GM12878 (cell line): Measurements from ENCODE around the gene IPO11. TPM values are rescaled to one million over a fixed set of nuclear protein-coding genes. Genes with fewer than 3 reads are reported as not detected.

Experiments used
- ATAC-seq: fragments of 200-7000 bp; cut with Tn5 transposase; 3 replicates; pipeline ENCODE4 v1.9.1; 2020; ENCODE audit warnings: mild to moderate bottlenecking, moderate library complexity
- BruUV-seq: library from RNA; stranded (reverse); fragments of 400-500 nt; replicated peaks from 2 replicates; lab custom pipeline; 2021; lab: Mats Ljungman, UMichigan
- CTCF ChIA-PET: fragments of 300-600 bp; sonication (Branson Sonifier 250); formaldehyde crosslinking; extraction: SDS; loops from one replicate; lab custom pipeline; 2021; ENCODE audit warnings: inconsistent platforms; lab: Yijun Ruan, JAX
- POLR2A ChIA-PET: fragments of 350-600 bp; formaldehyde crosslinking; extraction: SDS; loops from one replicate; lab custom pipeline; 2021; ENCODE audit warnings: inconsistent platforms; lab: Charles Lee
- RAD21 ChIA-PET: fragments of 300-600 bp; sonication (Branson Sonifier 250); formaldehyde crosslinking; loops from one replicate; lab custom pipeline; 2023; ENCODE audit warnings: antibody characterized with exemption; ENCODE audit not compliant: unreplicated experiment; lab: Charles Lee
- SMC1A ChIA-PET: fragments of 300-600 bp; sonication (Branson Sonifier 250); formaldehyde crosslinking; loops from one replicate; lab custom pipeline; 2023; ENCODE audit not compliant: unreplicated experiment, uncharacterized antibody; lab: Charles Lee
- DNase-seq: peaks from one replicate; pipeline ENCODE4 v3.0.0-alpha.2; 2011; ENCODE audit warnings: low read depth, low spot score
- FAIRE-seq: peaks from 3 replicates; lab custom pipeline; 2011; peaks lifted over from hg19 to GRCh38; lab: Jason Lieb, UNC
- H2AFZ ChIP-seq: 2 replicates; pipeline ENCODE4 v1.6.0; 2011; ENCODE audit warnings: low read depth, low read length, control low read depth; ENCODE audit not compliant: control insufficient read depth
- H3K27ac ChIP-seq: 2 replicates; pipeline ENCODE4 v1.5.1; 2011; ENCODE audit warnings: control low read depth; ENCODE audit not compliant: control insufficient read depth, insufficient read depth
- H3K27me3 ChIP-seq, 2 experiments: replicated peaks in 1 of 2; 2 replicates each; pipeline versions ENCODE4 v1.6.0 to v1.6.1; 2011; ENCODE audit warnings: low read length in 1 of 2; ENCODE audit not compliant: control insufficient read depth in 2 of 2, insufficient read depth in 2 of 2
- H3K36me3 ChIP-seq, 2 experiments: 2 replicates each; pipeline ENCODE4 v1.5.1; 2011; ENCODE audit warnings: low read length in 1 of 2; ENCODE audit not compliant: control insufficient read depth in 2 of 2, insufficient read depth in 2 of 2
- H3K4me1 ChIP-seq: 2 replicates; pipeline ENCODE4 v1.6.1; 2011; ENCODE audit warnings: mild to moderate bottlenecking, low read length, moderate library complexity, mixed read lengths; ENCODE audit not compliant: control insufficient read depth, insufficient read depth
- H3K4me2 ChIP-seq: 2 replicates; pipeline ENCODE4 v1.6.0; 2011; ENCODE audit warnings: control low read depth; ENCODE audit not compliant: control insufficient read depth, insufficient read depth
- H3K4me3 ChIP-seq: fragments of 200-600 bp; sonication (generic); 2 replicates; pipeline ENCODE4 v1.5.1; 2016
- H3K79me2 ChIP-seq: 2 replicates; pipeline ENCODE4 v1.6.0; 2011; ENCODE audit warnings: low read length; ENCODE audit not compliant: control insufficient read depth, insufficient read depth
- H3K9ac ChIP-seq: 2 replicates; pipeline ENCODE4 v1.8.0; 2011; ENCODE audit warnings: low read length, control low read depth, mixed read lengths; ENCODE audit not compliant: control insufficient read depth, insufficient read depth
- H3K9me3 ChIP-seq: replicated peaks from 3 replicates; pipeline ENCODE4 v1.5.1; 2011; ENCODE audit warnings: mild to moderate bottlenecking, low read length; ENCODE audit not compliant: control insufficient read depth, insufficient read depth
- H4K20me1 ChIP-seq: 2 replicates; pipeline ENCODE4 v1.6.0; 2011; ENCODE audit not compliant: control insufficient read depth, insufficient read depth
- DPF2 ChIP-seq: fragments of 450-650 bp; IDR thresholded peaks from 2 replicates; pipeline ENCODE4 v1.6.1; 2017; ENCODE audit warnings: mild to moderate bottlenecking
- EGR1 ChIP-seq, 2 experiments: IDR thresholded peaks; 1 replicate in 1 of 2; 2 replicates in 1 of 2; pipeline ENCODE4 v1.6.1; 2011 to 2012; ENCODE audit warnings: low read depth in 2 of 2, low read length in 2 of 2, borderline replicate concordance in 1 of 2, mild to moderate bottlenecking in 1 of 2, moderate library complexity in 1 of 2
- KDM1A ChIP-seq: fragments of 200-600 bp; sonication (generic); IDR thresholded peaks from 2 replicates; pipeline ENCODE4 v1.6.1; 2016; ENCODE audit warnings: borderline replicate concordance
- ZBTB40 ChIP-seq: fragments of 450-650 bp; IDR thresholded peaks from 2 replicates; pipeline ENCODE4 v1.6.1; 2016; ENCODE audit warnings: mild to moderate bottlenecking, moderate library complexity, borderline replicate concordance
- WGBS: methylation state at CpG from one replicate; pipeline ENCODE4 v1.1.6; 2016; ENCODE audit warnings: low lambda C conversion rate; ENCODE audit not compliant: insufficient replicate concordance, insufficient coverage; ENCODE audit errors: missing lambda C conversion rate; 5-methylcytosine and 5-hydroxymethylcytosine counted together
- in situ Hi-C: fragments of 300-500 bp; cut with MboI; formaldehyde crosslinking; loops from 9 replicates; pipeline ENCODE4 v1.14.3; 2018; ENCODE audit warnings: mixed read lengths
- intact Hi-C: fragments of 100-400 bp; cut with micrococcal nuclease; formaldehyde crosslinking; loops from one replicate; pipeline ENCODE4 v1.14.2; 2022; ENCODE audit not compliant: unreplicated experiment
- polyA plus RNA-seq, 11 experiments: library from polyadenylated mRNA; depleted of rRNA in 4 of 11; unstranded in 6 of 11; stranded (reverse) in 5 of 11; fragments of >200 nt; fragmentation: Nextera tagmentation in 4 of 11; fragmentation: Illumina TruSeq in 1 of 11; extraction: Ambion mirVana in 4 of 11; extraction: Trizol in 1 of 11; gene quantifications; 1 replicate in 1 of 11; 2 replicates in 10 of 11; pipeline versions ENCODE4 v1.2.1 to v1.2.3, GENCODE V29; 2011 to 2016; ENCODE audit warnings: inconsistent platforms in 2 of 11, missing spikeins in 2 of 11, low read depth in 1 of 11
- total RNA-seq, 4 experiments: library from RNA; depleted of rRNA in 3 of 4; stranded (reverse); fragments of >200 nt in 3 of 4; fragmentation: Illumina TruSeq in 1 of 4; extraction: Trizol in 1 of 4; gene quantifications; 2 replicates each; pipeline versions ENCODE4 v1.2.1 to v1.2.3, GENCODE V29; 2013 to 2021

The IPO11 gene
- total and polyA plus RNA-seq, 10 of the 15 experiments (the other 5 are each of a cell fraction or from before 2014, with no cell fraction given): 14.1 to 49.3 (median 29.8) TPM

- H3K27ac ChIP-seq: no peak overlapping the region
- in situ Hi-C loops: no loop called here
- POLR2A ChIA-PET: interaction anchor here (0.5 kb wide), 1 partner anchor 164 kb away, joined by 4 read pairs; no protein-coding TSS in a partner anchor
Measured at GRCh38 chr5:62607615-62608014, 195.1 kb downstream of the IPO11 start.

More at GRCh38 chr5:62607615-62608014, 195.1 kb downstream of the IPO11 start:
- Histone ChIP-seq H3K79me2 (no peaks in the 10 kb centered on the region), H3K9ac (no peak overlapping the region), H3K4me3 (no peak overlapping the region), H2AFZ (no peak overlapping the region), H3K4me1 (no peaks in the 10 kb centered on the region), H4K20me1 (no peaks in the 10 kb centered on the region), H3K27me3 (no peaks in the 10 kb centered on the region), H3K4me2 (no peak overlapping the region), H3K9me3 (no peaks in the 10 kb centered on the region), H3K36me3 (peaks cover 1 to 4% of the 10 kb centered on the region in 2 experiments)
- RAD21 ChIA-PET: no interaction called here
- BruUV-seq: no TSS peak
- DNase-seq (no peak), FAIRE-seq (no peak), ATAC-seq (no peak)
- intact Hi-C loops: no loop called here
- CTCF ChIA-PET: no interaction called here
- TF ChIP-seq EGR1 (IDR thresholded peaks at IDR 0.05; ENCODE audit: borderline replicate concordance in 1 of 2, low read depth in 2 of 2, low read length in 2 of 2): no peak
- no peak for TF ChIP-seq KDM1A
- TF ChIP-seq DPF2: no peak
- no peak for TF ChIP-seq ZBTB40
- SMC1A ChIA-PET: interaction anchor here (0.8 kb wide), 1 partner anchor 144 kb away, joined by 4 read pairs; no protein-coding TSS in a partner anchor
- WGBS: 96% methylated on average over 4 of the region's 4 CpGs
